ENCODE data around the gene GJB1. TPM values are rescaled to one million over a fixed set of nuclear protein-coding genes. Genes with fewer than 3 reads are reported as not detected.

GJB1 gene
- total RNA-seq, 2 donors from 2014 or later = not detected

DNA sequence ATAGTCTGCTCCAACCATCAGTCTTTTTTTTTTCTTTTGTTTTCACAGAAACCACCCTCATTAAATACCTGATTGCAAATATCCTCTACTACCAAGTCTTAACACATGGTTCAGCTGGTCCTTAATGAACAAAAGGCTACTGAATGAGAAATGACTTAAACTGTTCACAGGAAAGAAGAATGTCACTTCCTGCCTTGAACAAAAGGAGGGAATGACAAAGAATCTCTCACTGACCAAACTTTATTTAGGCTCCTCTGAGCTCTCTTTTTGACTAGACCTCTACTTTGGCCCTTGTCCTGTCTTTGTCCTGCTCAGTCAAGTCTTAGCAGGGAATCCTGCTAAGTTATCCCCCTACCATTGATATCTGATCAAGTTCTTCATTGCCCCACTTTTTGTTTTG lies 31.8 kb upstream of the GJB1 start:
- no peak for ATAC-seq
- no peak overlapping the region for H3K4me3 Mint-ChIP-seq
- no peaks in the 10 kb centered on the region for H3K36me3 Mint-ChIP-seq
- peaks cover 10 to 11% of the 10 kb centered on the region in 2 donors for H3K4me1 Mint-ChIP-seq (ENCODE audit: low read depth in 2 of 2)
- H3K27me3 Mint-ChIP-seq = peaks cover 0 to 2% of the 10 kb centered on the region in 2 donors
- peak overlapping the region in 1 of 2 donors; percentile 42 for H3K27ac Mint-ChIP-seq
- no peak for DNase-seq (ENCODE audit: low spot score)
- no peaks in the 10 kb centered on the region for H3K9me3 Mint-ChIP-seq

DNA sequence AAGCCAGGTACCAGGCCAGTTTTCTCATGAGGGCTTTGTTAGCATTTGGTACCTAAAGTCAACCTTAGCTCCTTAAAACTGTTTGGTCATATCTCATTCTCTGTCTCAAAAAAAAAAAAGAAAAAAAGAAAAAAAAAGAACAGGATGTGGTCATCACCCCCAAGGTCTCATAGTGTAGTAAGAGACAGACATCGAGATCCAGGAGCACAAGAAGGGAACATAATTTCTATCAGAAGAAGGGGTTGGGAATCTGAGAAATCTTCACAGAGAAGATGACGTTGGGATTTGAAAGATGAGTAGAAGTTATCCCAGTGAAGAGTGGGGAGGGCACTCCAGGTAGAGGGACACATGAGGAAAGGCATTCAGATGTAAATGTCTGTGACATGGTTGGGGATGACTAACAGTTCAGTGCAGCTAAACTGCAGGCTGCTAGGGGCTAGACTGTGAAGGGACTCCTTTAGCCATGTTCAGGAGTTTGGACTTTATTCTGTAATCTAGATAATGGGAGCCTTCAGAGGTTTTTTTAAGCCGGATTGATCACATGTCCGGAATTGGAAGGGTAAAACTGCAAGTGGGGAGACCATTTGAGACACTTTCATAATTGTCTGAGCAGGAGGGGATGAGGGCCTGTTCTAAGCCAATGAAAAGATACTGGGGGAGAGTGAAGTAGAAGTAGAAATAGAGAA lies 26.9 kb upstream of the GJB1 start:
- Mint-ChIP-seq H3K36me3 (no peaks in the 10 kb centered on the region), H3K9me3 (no peaks in the 10 kb centered on the region), H3K4me3 (peak overlapping the region; percentile 92), H3K27me3 (no peaks in the 10 kb centered on the region), H3K27ac (peak overlapping the region; percentile 94), H3K4me1 (ENCODE audit: low read depth in 2 of 2) (peaks cover 15 to 21% of the 10 kb centered on the region in 2 donors)
- DNase-seq (ENCODE audit: low spot score) = no peak
- ATAC-seq = peak; percentile 85 to 87

DNA sequence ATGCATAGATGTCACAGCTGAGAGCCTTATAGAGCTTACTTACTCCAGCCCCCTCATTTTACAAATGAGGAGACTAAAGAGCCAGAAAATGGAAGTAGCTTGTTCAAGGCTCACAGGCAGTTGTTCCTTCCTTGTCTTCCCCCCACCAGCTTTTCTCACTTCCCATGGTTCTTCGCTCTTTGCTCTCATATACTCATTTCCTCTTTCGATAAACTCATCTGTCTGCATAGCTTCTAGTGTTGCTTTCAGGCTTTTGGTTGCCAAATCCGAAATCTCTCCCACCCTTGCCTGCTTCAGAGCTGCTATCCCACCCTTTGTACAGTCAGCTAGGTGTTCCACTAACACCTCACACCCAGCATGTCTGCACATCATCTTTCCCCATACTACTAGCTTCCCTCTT lies 25.0 kb upstream of the GJB1 start:
- H3K36me3 Mint-ChIP-seq = no peaks in the 10 kb centered on the region
- DNase-seq (ENCODE audit: low spot score) (no peak), ATAC-seq (peak in 1 of 2 donors; percentile 51)
- H3K9me3 Mint-ChIP-seq = no peaks in the 10 kb centered on the region
- no peaks in the 10 kb centered on the region for H3K27me3 Mint-ChIP-seq
- peak overlapping the region; percentile 82 for H3K4me3 Mint-ChIP-seq
- peak overlapping the region; percentile 74 to 75 for H3K27ac Mint-ChIP-seq
- peaks cover 14 to 19% of the 10 kb centered on the region in 2 donors for H3K4me1 Mint-ChIP-seq (ENCODE audit: low read depth in 2 of 2)

DNA sequence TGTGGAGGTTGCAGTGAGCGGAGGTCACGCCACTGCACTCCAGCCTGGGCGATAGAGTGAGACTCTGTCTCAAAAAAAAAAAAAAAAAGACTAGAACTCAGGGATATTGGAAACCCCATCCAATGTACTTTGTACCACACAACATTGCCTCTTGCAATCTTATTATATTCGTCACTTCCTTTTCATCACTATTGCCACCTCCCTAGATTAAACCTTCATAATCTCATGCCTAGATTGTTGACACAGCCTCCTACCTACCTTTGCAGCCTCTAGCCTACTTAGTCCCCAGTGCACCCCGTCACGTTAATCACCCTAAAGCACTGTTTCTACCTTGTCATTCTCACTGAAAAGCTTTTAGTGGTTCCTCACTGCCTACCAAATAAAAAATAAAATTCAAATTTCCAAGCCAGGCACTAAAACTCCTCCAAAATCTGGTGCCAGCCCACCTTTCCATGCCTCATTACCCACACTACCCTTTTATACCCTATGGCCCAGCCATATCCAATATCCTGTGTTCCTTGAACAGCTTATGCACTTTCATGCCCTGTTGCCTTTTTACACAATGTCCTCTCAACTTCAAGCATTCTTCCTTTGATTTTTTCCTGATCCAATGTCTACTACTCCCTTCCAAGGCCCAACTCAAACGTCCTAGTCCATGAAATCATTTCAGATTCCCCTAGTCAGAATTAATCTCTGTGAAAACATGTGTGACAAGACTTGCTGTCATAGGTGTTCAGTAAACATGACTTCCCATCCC lies 23.6 kb upstream of the GJB1 start:
- Mint-ChIP-seq H3K36me3 (no peaks in the 10 kb centered on the region), H3K27me3 (no peaks in the 10 kb centered on the region), H3K27ac (peak overlapping the region in 1 of 2 donors; percentile 32), H3K9me3 (no peaks in the 10 kb centered on the region), H3K4me1 (ENCODE audit: low read depth in 2 of 2) (peaks cover 14 to 19% of the 10 kb centered on the region in 2 donors), H3K4me3 (peak overlapping the region; percentile 14)
- no peak for ATAC-seq
- no peak for DNase-seq (ENCODE audit: low spot score)

DNA sequence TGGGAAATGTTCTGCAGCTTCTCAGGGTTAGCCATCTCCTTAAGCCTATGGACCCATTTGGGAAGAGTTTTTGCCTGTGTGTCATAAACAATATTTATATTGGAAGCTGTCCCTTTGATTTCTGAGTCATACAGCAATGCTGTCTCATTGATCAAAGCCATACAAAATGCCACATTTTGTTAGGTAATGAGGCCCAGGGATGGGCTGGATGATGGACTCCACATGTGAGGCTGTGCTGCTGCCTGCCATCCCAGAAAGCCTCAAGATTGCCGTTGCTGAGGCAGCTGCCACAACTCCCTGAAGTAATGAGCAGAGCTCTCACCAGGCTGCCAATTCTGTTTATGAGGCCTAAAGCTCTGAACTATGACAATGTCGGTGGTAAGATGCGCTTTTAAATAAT lies 12.2 kb upstream of the GJB1 start:
- no peak overlapping the region for H3K27ac Mint-ChIP-seq
- H3K4me3 Mint-ChIP-seq = no peak overlapping the region
- H3K36me3 Mint-ChIP-seq = no peaks in the 10 kb centered on the region
- H3K9me3 Mint-ChIP-seq = no peaks in the 10 kb centered on the region
- ATAC-seq (no peak), DNase-seq (ENCODE audit: low spot score) (no peak)
- H3K27me3 Mint-ChIP-seq = peaks cover 0 to 12% of the 10 kb centered on the region in 2 donors
- no peaks in the 10 kb centered on the region for H3K4me1 Mint-ChIP-seq (ENCODE audit: low read depth in 2 of 2)

- ATAC-seq (no peak), DNase-seq (ENCODE audit: low spot score) (no peak)
- Mint-ChIP-seq H3K36me3 (no peaks in the 10 kb centered on the region), H3K4me1 (ENCODE audit: low read depth in 2 of 2) (no peaks in the 10 kb centered on the region), H3K27ac (no peak overlapping the region), H3K9me3 (no peaks in the 10 kb centered on the region), H3K27me3 (peaks cover 0 to 15% of the 10 kb centered on the region in 2 donors), H3K4me3 (no peak overlapping the region)
These were observed 10.5 kb upstream of the GJB1 start for GRCh38 chrX:71212536-71212935.

DNA sequence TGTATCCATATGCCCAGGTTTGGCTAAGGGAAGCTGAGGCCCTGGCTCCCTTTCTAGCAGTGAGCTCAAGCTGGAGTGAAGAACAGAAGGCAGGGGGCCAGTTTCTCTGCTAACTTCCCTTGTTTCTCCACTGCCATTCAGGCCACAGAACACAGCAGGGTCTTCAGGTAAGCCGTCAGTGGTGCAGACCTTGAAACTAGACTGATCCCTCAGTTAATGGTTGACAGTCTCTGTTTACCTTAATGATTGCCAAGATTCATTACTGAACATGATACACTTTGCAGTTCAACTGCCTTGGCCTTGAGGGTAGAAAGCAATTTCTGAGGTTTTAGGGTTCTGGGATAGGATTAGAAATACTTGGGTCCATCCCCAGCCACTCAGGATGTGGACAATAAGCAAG lies 8.9 kb upstream of the GJB1 start:
- H3K4me3 Mint-ChIP-seq = no peak overlapping the region
- no peaks in the 10 kb centered on the region for H3K36me3 Mint-ChIP-seq
- H3K4me1 Mint-ChIP-seq (ENCODE audit: low read depth in 2 of 2) = no peaks in the 10 kb centered on the region
- no peaks in the 10 kb centered on the region for H3K9me3 Mint-ChIP-seq
- ATAC-seq = no peak
- DNase-seq (ENCODE audit: low spot score) = no peak
- peaks cover 0 to 15% of the 10 kb centered on the region in 2 donors for H3K27me3 Mint-ChIP-seq
- H3K27ac Mint-ChIP-seq = no peak overlapping the region

DNA sequence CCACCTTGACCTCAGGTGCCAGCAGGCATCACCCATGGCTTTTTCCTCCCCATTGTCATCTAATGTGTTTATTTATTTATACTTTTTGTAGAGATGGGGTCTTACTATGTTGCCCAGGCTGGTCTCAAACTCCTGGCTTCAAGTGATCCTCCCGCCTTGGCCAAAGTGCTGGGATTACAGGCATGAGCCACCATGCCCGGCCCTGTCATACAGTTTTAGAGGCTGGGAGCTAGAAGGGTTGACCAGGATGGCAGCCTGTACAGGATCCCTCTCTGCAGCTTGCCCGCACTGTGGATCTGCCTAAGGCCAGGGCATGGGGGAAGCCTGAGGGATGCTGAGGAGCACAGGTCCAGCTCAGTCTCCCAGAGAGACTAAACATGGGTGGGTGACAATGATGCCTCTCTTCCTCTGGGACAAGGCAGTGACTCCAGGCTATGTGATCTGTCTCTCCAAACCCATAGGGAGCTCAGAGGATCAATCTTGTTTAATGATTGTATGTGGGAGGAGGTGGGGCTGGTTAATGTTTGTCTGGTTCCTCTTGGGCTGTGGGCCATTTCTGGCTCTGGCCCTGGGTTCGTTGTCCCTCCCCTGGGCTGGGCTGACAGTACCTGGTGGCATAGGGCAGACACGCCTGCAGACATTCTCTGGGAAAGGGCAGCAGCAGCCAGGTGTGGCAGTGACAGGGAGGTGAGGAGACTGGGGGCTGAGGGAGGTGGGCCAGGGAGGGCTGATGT lies 8.3 kb upstream of the GJB1 start:
- Mint-ChIP-seq H3K4me3 (no peak overlapping the region), H3K4me1 (ENCODE audit: low read depth in 2 of 2) (no peaks in the 10 kb centered on the region), H3K27ac (no peak overlapping the region), H3K27me3 (peaks cover 0 to 15% of the 10 kb centered on the region in 2 donors), H3K9me3 (no peaks in the 10 kb centered on the region), H3K36me3 (no peaks in the 10 kb centered on the region)
- no peak for ATAC-seq
- DNase-seq (ENCODE audit: low spot score) = no peak

DNA sequence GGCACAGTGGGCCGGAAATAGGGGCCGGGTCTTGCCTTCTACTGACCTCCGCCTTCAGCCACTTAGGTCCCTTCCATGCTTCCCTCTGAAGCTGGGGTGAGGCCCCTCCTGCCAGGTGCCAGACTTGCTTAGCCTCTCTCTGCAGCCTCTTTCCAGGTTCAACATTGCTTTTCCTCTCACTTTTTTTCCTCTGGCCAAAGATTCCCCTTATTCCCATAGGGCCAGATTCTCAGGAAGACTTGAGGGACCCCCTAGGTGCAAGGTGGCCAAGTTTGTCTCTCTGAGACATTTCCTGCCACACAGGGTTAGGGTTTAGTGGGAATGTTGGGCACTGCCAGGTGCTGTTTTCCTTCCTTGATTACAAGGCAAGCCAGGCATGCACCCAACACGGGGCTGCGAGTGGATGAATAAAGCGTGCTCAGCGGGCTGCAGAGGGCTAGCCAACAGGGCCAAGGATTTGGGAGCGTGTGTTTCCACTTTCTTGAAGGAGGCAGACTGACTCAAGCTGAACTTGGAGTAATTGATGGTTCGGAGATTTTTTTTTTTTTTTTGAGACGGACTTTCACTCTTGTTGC lies 7.6 kb upstream of the GJB1 start:
- no peaks in the 10 kb centered on the region for H3K4me1 Mint-ChIP-seq (ENCODE audit: low read depth in 2 of 2)
- H3K27me3 Mint-ChIP-seq = peaks cover 0 to 15% of the 10 kb centered on the region in 2 donors
- no peak for ATAC-seq
- no peak overlapping the region for H3K4me3 Mint-ChIP-seq
- DNase-seq (ENCODE audit: low spot score) = no peak
- H3K36me3 Mint-ChIP-seq = no peaks in the 10 kb centered on the region
- H3K9me3 Mint-ChIP-seq = no peaks in the 10 kb centered on the region
- no peak overlapping the region for H3K27ac Mint-ChIP-seq

DNA sequence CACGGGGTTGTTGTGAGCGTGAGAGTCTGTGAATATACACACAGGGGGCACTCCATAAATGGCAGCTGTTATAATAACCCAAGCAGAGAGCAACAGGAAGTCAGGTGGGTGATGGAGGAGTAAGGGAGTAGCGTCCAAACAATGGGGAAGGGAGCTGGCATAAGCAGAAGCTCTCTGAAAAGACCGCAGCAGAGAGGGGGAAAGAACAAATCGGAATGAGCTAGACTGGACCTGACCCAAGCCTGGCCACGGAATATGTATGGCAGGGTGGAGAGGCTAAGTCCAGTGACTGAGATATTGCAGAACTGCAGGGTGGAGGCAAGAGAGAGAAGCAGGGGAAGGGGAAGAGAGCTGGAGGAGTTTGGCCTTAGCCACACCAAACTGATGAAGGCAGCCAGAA lies 6.5 kb upstream of the GJB1 start:
- DNase-seq (ENCODE audit: low spot score) (no peak), ATAC-seq (no peak)
- Mint-ChIP-seq H3K4me1 (ENCODE audit: low read depth in 2 of 2) (no peaks in the 10 kb centered on the region), H3K4me3 (no peak overlapping the region), H3K36me3 (no peaks in the 10 kb centered on the region), H3K9me3 (no peaks in the 10 kb centered on the region), H3K27me3 (peaks cover 0 to 12% of the 10 kb centered on the region in 2 donors), H3K27ac (no peak overlapping the region)

- no peaks in the 10 kb centered on the region for H3K9me3 Mint-ChIP-seq
- no peaks in the 10 kb centered on the region for H3K4me1 Mint-ChIP-seq (ENCODE audit: low read depth in 2 of 2)
- peaks cover 0 to 10% of the 10 kb centered on the region in 2 donors for H3K27me3 Mint-ChIP-seq
- DNase-seq (ENCODE audit: low spot score) (no peak), ATAC-seq (no peak)
- H3K27ac Mint-ChIP-seq = no peak overlapping the region
- H3K4me3 Mint-ChIP-seq = no peak overlapping the region
- no peaks in the 10 kb centered on the region for H3K36me3 Mint-ChIP-seq
These were observed 5.7 kb upstream of the GJB1 start for GRCh38 chrX:71217298-71217697.

GRCh38 chrX:71221145-71221544 lies 1.9 kb upstream of the GJB1 start:
- H3K4me1 Mint-ChIP-seq (ENCODE audit: low read depth in 2 of 2) = peaks cover 0 to 3% of the 10 kb centered on the region in 2 donors
- H3K4me3 Mint-ChIP-seq = no peak overlapping the region
- H3K9me3 Mint-ChIP-seq = no peaks in the 10 kb centered on the region
- no peak overlapping the region for H3K27ac Mint-ChIP-seq
- H3K27me3 Mint-ChIP-seq = peaks cover 0 to 7% of the 10 kb centered on the region in 2 donors
- ATAC-seq (no peak), DNase-seq (ENCODE audit: low spot score) (no peak)
- no peaks in the 10 kb centered on the region for H3K36me3 Mint-ChIP-seq

DNA sequence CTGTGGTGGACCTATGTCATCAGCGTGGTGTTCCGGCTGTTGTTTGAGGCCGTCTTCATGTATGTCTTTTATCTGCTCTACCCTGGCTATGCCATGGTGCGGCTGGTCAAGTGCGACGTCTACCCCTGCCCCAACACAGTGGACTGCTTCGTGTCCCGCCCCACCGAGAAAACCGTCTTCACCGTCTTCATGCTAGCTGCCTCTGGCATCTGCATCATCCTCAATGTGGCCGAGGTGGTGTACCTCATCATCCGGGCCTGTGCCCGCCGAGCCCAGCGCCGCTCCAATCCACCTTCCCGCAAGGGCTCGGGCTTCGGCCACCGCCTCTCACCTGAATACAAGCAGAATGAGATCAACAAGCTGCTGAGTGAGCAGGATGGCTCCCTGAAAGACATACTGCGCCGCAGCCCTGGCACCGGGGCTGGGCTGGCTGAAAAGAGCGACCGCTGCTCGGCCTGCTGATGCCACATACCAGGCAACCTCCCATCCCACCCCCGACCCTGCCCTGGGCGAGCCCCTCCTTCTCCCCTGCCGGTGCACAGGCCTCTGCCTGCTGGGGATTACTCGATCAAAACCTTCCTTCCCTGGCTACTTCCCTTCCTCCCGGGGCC lies 1.2 kb downstream of the GJB1 start:
- no peak for ATAC-seq
- no peak for DNase-seq (ENCODE audit: low spot score)
- Mint-ChIP-seq H3K4me1 (ENCODE audit: low read depth in 2 of 2) (peaks cover 0 to 3% of the 10 kb centered on the region in 2 donors), H3K27me3 (peaks cover 0 to 7% of the 10 kb centered on the region in 2 donors), H3K9me3 (no peaks in the 10 kb centered on the region), H3K27ac (no peak overlapping the region), H3K36me3 (no peaks in the 10 kb centered on the region), H3K4me3 (no peak overlapping the region)

All from natural killer cell treated with Interleukin-12 subunit alpha and Interleukin-12 subunit beta and Interleukin-15 and Interleukin-18, amount 100 ng/mL, for 72 hours (primary cell).